HFFc6 (cell line): ENCODE results near the gene ARHGAP11B.
A peak's percentile ranks its signal among the peaks of the same experiment; 100 is the strongest.
"Not testable (repeated sequence)": the region's sequence is repeated elsewhere in the genome, so short reads cannot be mapped to it uniquely, and the experiment has no call there.

Experiments used
- DNase-seq: peaks from one replicate; pipeline ENCODE4 v3.0.0-alpha.2; 2018
- H3K27ac Mint-ChIP-seq: 2 replicates; pipeline ENCODE4 v1.8.0; 2020; ENCODE audit warnings: mild to moderate bottlenecking, mixed read lengths
- H3K27me3 Mint-ChIP-seq: 2 replicates; pipeline ENCODE4 v1.8.0; 2021; ENCODE audit warnings: mild to moderate bottlenecking, moderate library complexity, mixed read lengths; ENCODE audit not compliant: insufficient read depth
- H3K36me3 Mint-ChIP-seq: 2 replicates; pipeline ENCODE4 v1.8.0; 2021; ENCODE audit warnings: low read depth, mixed read lengths
- H3K4me1 Mint-ChIP-seq: 2 replicates; pipeline ENCODE4 v1.8.0; 2020; ENCODE audit warnings: low read depth, mixed read lengths
- H3K4me3 Mint-ChIP-seq: 2 replicates; pipeline ENCODE4 v1.8.0; 2020; ENCODE audit warnings: mild to moderate bottlenecking, moderate library complexity, mixed read lengths
- H3K9me3 Mint-ChIP-seq: 2 replicates; pipeline ENCODE4 v1.8.0; 2020; ENCODE audit warnings: mild to moderate bottlenecking, mixed read lengths
- CTCF ChIP-seq: fragments of 200-600 bp; sonication (generic); IDR thresholded peaks from 2 replicates; pipeline ENCODE4 v1.5.0; 2021; ENCODE audit warnings: antibody characterized with exemption, mild to moderate bottlenecking
- long read RNA-seq: library from polyadenylated mRNA; unstranded; transcript quantifications from one replicate; pipeline ENCODE4 v2.0.0, GENCODE V29; 2019

Gene ARHGAP11B
- long read RNA-seq, partial matches to known transcripts = 1 of 3 reads
- long read RNA-seq, other reads (novel, unspliced or antisense) = 2 of 3 reads

- Mint-ChIP-seq H3K36me3 (peaks cover 14% of the 10 kb centered on the region), H3K4me1 (peaks cover 18% of the 10 kb centered on the region), H3K4me3 (peak within 1 kb of the TSS; percentile 97), H3K27ac (peak within 1 kb of the TSS; percentile 93)
- DNase-seq = peak; percentile 97
- not testable (repeated sequence) for H3K27me3 Mint-ChIP-seq, H3K9me3 Mint-ChIP-seq
- TF ChIP-seq CTCF = peak; percentile 36
Observed at GRCh38 chr15:30625436-30626193, at the start of gene ARHGAP11B. ARHGAP11B (plus strand) TSS chr15:30626128.

DNA sequence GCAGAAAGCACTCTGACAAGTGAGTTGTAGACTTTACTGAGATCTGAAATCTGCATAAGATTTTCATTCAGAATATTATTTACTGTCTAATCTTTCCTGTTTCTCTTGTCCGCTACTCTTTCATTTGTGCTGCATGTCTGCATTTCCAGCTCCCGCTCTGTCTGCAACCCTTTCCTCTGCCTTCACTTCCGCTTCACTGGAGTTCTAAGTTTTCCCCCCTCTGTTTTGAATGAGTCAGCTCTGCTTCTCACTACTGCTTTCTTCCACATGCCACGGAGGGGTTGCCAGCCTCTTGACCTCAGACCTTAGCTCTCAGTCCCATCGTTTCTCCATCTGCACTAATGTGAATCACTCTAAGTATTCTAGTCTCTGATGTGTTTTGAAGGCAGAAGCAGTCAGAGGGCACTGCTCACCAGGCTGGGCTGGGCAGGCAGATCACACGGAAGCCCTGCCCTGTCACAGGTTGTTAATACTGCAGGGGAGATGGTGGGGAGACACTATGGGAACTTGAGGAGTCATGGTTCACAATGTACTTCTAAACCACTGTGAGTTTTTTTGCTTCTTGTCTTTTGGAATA, 46.4 kb upstream of the ARHGAP11B start:
- not testable (repeated sequence) for H3K36me3 Mint-ChIP-seq, H3K4me3 Mint-ChIP-seq, H3K27ac Mint-ChIP-seq, DNase-seq, H3K27me3 Mint-ChIP-seq, H3K9me3 Mint-ChIP-seq, H3K4me1 Mint-ChIP-seq

DNA sequence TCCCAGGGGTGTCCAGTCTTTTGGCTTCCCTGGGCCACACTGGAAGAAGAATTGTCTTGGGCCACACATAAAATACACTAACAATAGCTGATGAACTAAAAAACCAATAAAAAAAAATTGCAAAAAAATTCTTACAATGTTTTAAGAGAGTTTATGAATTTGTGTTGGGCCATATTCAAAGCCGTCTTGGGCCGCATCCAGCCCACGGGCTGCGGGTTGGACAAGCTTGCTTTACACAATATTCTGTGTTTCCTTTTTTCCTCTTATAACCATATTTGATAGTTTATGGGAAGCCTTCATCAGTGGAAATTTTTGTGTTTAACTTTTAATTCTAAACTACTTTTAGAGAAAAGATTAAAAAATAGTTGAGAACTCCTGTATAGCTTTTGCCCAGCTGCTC, 45.2 kb upstream of the ARHGAP11B start:
- H3K9me3 Mint-ChIP-seq, H3K4me1 Mint-ChIP-seq, H3K4me3 Mint-ChIP-seq, H3K27ac Mint-ChIP-seq, H3K36me3 Mint-ChIP-seq, DNase-seq, H3K27me3 Mint-ChIP-seq: not testable (repeated sequence)

DNA sequence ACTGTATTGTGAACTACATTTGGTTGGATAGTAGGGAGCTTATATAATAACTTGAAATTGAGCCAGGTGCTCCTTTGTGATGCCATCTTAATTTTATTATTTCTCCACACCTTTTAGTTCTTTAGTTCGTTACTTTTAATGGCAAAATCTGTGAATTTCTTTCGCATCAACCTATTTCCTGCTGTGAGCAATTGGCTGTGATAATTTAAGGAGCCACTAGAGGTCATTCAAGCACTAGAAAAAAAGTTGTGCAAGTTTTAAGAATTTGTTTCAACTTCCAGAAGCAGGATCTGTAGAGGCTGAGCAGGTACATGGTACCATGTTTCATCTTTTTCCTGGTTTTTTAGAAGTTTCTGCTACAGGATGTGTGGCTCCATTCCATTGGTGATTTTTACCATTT, 27.0 kb upstream of the ARHGAP11B start:
- not testable (repeated sequence) for H3K36me3 Mint-ChIP-seq, H3K4me1 Mint-ChIP-seq, H3K4me3 Mint-ChIP-seq, H3K9me3 Mint-ChIP-seq, H3K27me3 Mint-ChIP-seq, H3K27ac Mint-ChIP-seq
- peak; percentile 55 for TF ChIP-seq CTCF
- peak; percentile 2 for DNase-seq

DNA sequence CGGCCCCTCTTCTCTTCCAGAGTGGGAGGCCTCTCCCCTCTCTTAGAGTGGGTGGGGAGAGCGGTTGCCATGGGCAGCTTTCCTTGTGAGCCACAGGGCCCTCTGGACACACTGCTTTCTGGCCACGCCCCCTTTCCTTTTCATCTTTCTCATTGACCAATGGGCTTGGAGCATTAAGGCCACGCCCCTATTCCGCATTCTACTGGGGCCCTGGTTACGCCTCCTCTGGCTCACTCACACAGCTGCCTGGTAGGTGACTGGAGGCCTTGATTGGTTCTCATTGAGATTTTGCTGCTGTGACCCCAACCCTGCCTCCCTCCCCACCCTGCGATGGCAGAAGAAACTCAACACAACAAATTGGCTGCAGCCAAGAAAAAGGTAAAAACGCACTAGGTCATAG, 22.1 kb upstream of the ARHGAP11B start, which contains the start of gene GOLGA8H:
Gene GOLGA8H, plus strand, starts transcription at position 233 of the 400 bp plus-strand sequence. Its CDS starts 98 bp downstream, at position 331.
- H3K4me3 Mint-ChIP-seq, H3K27me3 Mint-ChIP-seq, DNase-seq, H3K9me3 Mint-ChIP-seq, H3K36me3 Mint-ChIP-seq, H3K4me1 Mint-ChIP-seq, H3K27ac Mint-ChIP-seq: not testable (repeated sequence)

- not testable (repeated sequence) for H3K9me3 Mint-ChIP-seq, H3K27me3 Mint-ChIP-seq
Observed at GRCh38 chr15:30612271-30612670, 13.7 kb upstream of the ARHGAP11B start.

DNA sequence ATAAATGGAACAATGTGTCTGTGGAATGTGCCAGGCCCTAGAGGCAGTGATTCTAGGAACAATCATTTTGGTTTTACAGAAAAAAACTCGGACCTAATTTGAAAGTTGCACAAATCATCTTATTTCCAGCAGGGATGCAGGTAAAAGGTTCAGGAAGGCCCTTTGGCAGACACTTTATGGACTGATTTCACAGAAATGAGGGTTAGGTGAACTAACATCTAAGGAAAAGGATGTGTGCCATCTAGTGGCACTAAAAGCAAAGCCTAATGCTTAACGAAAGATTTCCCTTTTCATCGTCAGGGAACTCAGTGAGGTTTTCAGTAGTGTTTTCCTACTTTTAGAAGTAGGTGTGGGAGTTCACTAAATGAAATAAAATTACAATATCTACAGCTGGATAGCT, 4.6 kb upstream of the ARHGAP11B start:
- H3K4me3 Mint-ChIP-seq, H3K27ac Mint-ChIP-seq, H3K36me3 Mint-ChIP-seq, H3K9me3 Mint-ChIP-seq, H3K4me1 Mint-ChIP-seq, H3K27me3 Mint-ChIP-seq: not testable (repeated sequence)
- peak; percentile 64 for TF ChIP-seq CTCF
- peak; percentile 20 for DNase-seq

More at GRCh38 chr15:30612271-30612670, 13.7 kb upstream of the ARHGAP11B start:
- not testable (repeated sequence) for H3K27ac Mint-ChIP-seq, H3K4me1 Mint-ChIP-seq, H3K4me3 Mint-ChIP-seq, DNase-seq, H3K36me3 Mint-ChIP-seq

GRCh38 chr15:30626194-30626565, 252 bp downstream of the ARHGAP11B start:
- peaks cover 14% of the 10 kb centered on the region for H3K36me3 Mint-ChIP-seq

DNA sequence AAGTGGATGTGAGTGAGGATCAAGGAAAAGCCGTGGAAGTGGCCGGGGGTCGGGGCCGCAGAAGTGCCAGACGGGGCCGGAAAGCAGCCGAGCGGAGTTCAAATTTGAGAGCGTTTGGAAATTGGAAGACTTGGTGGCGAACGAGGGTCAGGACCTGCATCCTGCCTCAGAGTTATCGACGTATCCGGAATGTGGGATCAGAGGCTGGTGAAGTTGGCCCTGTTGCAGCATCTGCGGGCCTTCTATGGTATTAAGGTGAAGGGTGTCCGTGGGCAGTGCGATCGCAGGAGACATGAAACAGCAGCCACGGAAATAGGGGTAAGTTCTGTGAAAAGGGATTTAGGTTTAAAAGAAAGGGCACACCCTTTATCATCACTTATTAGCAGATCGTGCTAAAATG, 704 bp downstream of the ARHGAP11B start:
- H3K9me3 Mint-ChIP-seq, DNase-seq: not testable (repeated sequence)
- peak overlapping the region; percentile 93 for H3K27ac Mint-ChIP-seq

More at GRCh38 chr15:30626194-30626565, 252 bp downstream of the ARHGAP11B start:
- not testable (repeated sequence) for H3K27me3 Mint-ChIP-seq, H3K9me3 Mint-ChIP-seq, DNase-seq
- Mint-ChIP-seq H3K4me3 (peak overlapping the region; percentile 97), H3K4me1 (peaks cover 18% of the 10 kb centered on the region), H3K27ac (peak overlapping the region; percentile 93)

More for the DNA sequence above, 704 bp downstream of the ARHGAP11B start:
- not testable (repeated sequence) for H3K27me3 Mint-ChIP-seq
- Mint-ChIP-seq H3K36me3 (peaks cover 14% of the 10 kb centered on the region), H3K4me3 (peak overlapping the region; percentile 97), H3K4me1 (peaks cover 18% of the 10 kb centered on the region)
